GM12891 (cell line): ENCODE measurements around the gene ROBO1.
"Not testable (repeated sequence)": the region's sequence is repeated elsewhere in the genome, so short reads cannot be mapped to it uniquely, and the experiment has no call there.

Experiments used
- DNase-seq: peaks from one replicate; pipeline ENCODE4 v3.0.0; 2011; ENCODE audit warnings: low spot score; ENCODE audit not compliant: insufficient read length
- FAIRE-seq: peaks from 2 replicates; lab custom pipeline; 2011; peaks lifted over from hg19 to GRCh38; lab: Jason Lieb, UNC
- PAX5 ChIP-seq: IDR thresholded peaks from 2 replicates; pipeline ENCODE4 v1.6.1; 2011; ENCODE audit warnings: low read length, moderate library complexity, mild to moderate bottlenecking; ENCODE audit not compliant: insufficient read depth, severe bottlenecking
- POLR2A ChIP-seq: IDR thresholded peaks from 2 replicates; pipeline ENCODE4 v1.6.1; 2011; ENCODE audit warnings: low read depth, low read length, control low read depth
- POLR2AphosphoS5 ChIP-seq: IDR thresholded peaks from 2 replicates; pipeline ENCODE4 v1.6.1; 2011; ENCODE audit warnings: low read depth, low read length, control low read depth
- POU2F2 ChIP-seq: IDR thresholded peaks from 2 replicates; pipeline ENCODE4 v1.6.1; 2011; ENCODE audit warnings: low read depth, mild to moderate bottlenecking, control low read depth, low read length, moderate library complexity
- SPI1 ChIP-seq: IDR thresholded peaks from 2 replicates; pipeline ENCODE4 v1.6.1; 2011; ENCODE audit warnings: low read depth, low read length, control low read depth
- TAF1 ChIP-seq: IDR thresholded peaks from 2 replicates; pipeline ENCODE4 v1.6.1; 2011; ENCODE audit warnings: low read depth, low read length, control low read depth

ROBO1 gene

DNA sequence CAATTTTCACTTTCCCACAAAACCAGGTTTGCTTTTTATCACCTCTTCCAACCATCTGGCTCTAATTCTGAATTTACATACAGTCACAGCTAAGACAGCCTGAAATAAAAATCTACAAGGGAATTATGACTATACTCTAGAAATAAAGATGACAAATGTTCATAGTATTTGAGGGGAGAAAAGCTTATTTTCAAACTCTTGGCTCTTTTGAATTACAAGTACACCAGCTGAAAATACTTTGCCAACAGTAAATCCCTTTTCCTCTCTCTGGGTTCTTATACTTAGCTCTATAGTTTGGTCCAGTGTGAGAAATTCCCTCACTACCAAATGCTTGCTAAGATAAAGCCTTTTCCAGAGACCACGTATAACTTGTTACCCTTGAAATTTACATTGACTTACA is 1037.9 kb downstream of the ROBO1 start:
- FAIRE-seq, result no peak
- TF ChIP-seq PAX5 (no peak), POLR2A (no peak), POLR2AphosphoS5 (no peak), POU2F2 (no peak), TAF1 (no peak), SPI1 (no peak)
- no peak for DNase-seq

GRCh38 chr3:78728406-78729145 is 1039.2 kb downstream of the ROBO1 start:
- TF ChIP-seq POLR2A (no peak), POLR2AphosphoS5 (no peak), SPI1 (no peak), PAX5 (no peak), POU2F2 (no peak), TAF1 (no peak)
- DNase-seq, result no peak
- FAIRE-seq, result no peak

GRCh38 chr3:78726545-78726944 is 1041.3 kb downstream of the ROBO1 start:
- no peak for DNase-seq
- FAIRE-seq, result no peak
- no peak for TF ChIP-seq POLR2A
- no peak for TF ChIP-seq SPI1
- no peak for TF ChIP-seq POU2F2
- TF ChIP-seq PAX5, result no peak

DNA sequence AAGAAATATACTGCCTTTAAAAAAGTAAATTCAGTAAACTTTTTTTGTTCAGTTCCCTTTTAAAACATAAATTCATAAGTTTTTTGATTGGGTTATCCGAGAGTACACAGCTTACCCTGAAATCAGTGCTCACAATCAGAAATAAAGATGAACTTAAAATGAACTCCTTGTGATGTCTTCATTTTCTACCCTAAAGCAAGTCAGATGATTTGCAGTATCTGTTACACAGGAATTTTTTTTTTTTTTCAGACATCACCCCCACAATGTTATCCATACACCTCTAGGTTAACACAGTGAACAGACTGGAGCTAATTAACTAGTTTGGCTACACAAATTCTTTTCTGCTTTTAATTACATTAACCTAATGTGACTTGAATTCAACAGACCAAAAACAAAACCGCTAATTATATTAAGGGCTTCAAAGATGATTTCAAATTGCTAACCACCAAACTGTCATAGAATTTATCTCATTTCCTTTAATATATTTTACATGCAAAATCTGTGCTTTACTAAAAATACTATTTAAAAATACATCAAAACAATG is 1042.0 kb downstream of the ROBO1 start:
- no peak for FAIRE-seq
- DNase-seq, result no peak

GRCh38 chr3:78724859-78725258 is 1042.9 kb downstream of the ROBO1 start:
- TF ChIP-seq POLR2AphosphoS5, result no peak
- no peak for TF ChIP-seq POLR2A
- TF ChIP-seq SPI1, result no peak
- no peak for TF ChIP-seq TAF1
- TF ChIP-seq PAX5, result no peak
- no peak for TF ChIP-seq POU2F2
- DNase-seq (no peak), FAIRE-seq (no peak)

More for the DNA sequence above, 1042.0 kb downstream of the ROBO1 start:
- TF ChIP-seq PAX5 (no peak), POU2F2 (no peak), POLR2A (no peak), TAF1 (no peak), POLR2AphosphoS5 (no peak), SPI1 (no peak)

- not testable (repeated sequence) for FAIRE-seq, DNase-seq
These were observed 1043.4 kb downstream of the ROBO1 start for GRCh38 chr3:78724364-78724763.

GRCh38 chr3:78721771-78722543 is 1045.8 kb downstream of the ROBO1 start:
- TF ChIP-seq POLR2AphosphoS5 (no peak), SPI1 (no peak), PAX5 (no peak), POLR2A (no peak), POU2F2 (no peak), TAF1 (no peak)
- DNase-seq (no peak), FAIRE-seq (no peak)

DNA sequence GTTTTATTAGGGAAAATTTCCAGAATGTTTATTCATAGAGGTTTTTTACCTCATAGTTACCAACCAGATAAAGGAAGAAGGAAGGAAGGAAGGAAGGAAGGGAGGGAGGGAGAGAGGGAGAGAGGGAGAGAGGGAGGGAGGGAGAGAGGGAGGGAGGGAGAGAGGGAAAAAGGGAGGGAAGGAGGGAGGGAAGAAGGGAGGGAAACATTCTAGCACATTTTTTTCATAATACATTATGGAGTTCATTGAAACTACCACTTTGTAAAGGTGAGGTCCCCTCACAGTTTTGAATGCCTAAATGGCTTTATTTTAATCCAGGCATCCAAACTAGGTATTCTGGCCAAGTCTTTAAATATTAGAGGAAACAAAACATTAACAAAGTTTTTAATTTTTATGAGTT is 1049.1 kb downstream of the ROBO1 start:
- no peak for TF ChIP-seq PAX5
- TF ChIP-seq POLR2AphosphoS5, result no peak
- TF ChIP-seq POLR2A, result no peak
- no peak for TF ChIP-seq SPI1
- TF ChIP-seq TAF1, result no peak
- TF ChIP-seq POU2F2, result no peak
- FAIRE-seq (no peak), DNase-seq (no peak)

DNA sequence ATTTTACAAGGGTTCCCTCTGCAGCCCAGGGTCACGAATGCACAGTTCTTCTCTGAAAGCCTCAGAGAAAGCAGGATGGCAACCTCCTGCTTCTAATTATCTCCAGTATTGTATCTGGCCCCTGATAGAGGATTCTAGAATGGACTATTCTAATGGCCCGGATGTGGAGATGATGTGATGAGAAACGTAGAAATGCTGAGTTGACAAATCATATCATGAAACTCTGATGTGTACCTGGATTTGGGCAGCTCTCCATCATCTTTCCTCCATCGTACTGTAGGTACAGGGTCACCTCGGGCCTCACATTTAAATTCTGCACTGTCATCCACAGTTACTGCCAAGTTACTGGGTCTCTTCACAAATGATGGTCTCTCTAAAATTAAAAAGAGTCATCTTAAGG is 1050.8 kb downstream of the ROBO1 start:
- DNase-seq (no peak), FAIRE-seq (no peak)
- TF ChIP-seq POLR2A (no peak), PAX5 (no peak), POLR2AphosphoS5 (no peak), TAF1 (no peak), POU2F2 (no peak), SPI1 (no peak)
